ENCODE data around the gene TMC3.
"Not testable (repeated sequence)": the region's sequence is repeated elsewhere in the genome, so short reads cannot be mapped to it uniquely, and the experiment has no call there.

Gene TMC3

GRCh38 chr15:81343371-81343770, 30.6 kb downstream of the TMC3 start:
- no peak for DNase-seq

- no peak for DNase-seq
Observed at GRCh38 chr15:81341351-81341750, 32.7 kb downstream of the TMC3 start.

- DNase-seq, result no peak
Observed at GRCh38 chr15:81339851-81340250, 34.2 kb downstream of the TMC3 start.

GRCh38 chr15:81339321-81339720, 34.7 kb downstream of the TMC3 start:
- DNase-seq, result no peak

- DNase-seq, result no peak
Observed at GRCh38 chr15:81338170-81339007, 35.6 kb downstream of the TMC3 start.

- no peak for DNase-seq
Observed at GRCh38 chr15:81337713-81338157, 36.3 kb downstream of the TMC3 start.

GRCh38 chr15:81337241-81337640, 36.8 kb downstream of the TMC3 start:
- DNase-seq, result no peak

- DNase-seq, result no peak
Observed at GRCh38 chr15:81336568-81336967, 37.4 kb downstream of the TMC3 start.

- no peak for DNase-seq
Observed at GRCh38 chr15:81335631-81336030, 38.4 kb downstream of the TMC3 start.

- peak; percentile 62 for DNase-seq
Observed at GRCh38 chr15:81334768-81335435, 39.1 kb downstream of the TMC3 start.

GRCh38 chr15:81333363-81333762, 40.6 kb downstream of the TMC3 start:
- DNase-seq, result no peak

GRCh38 chr15:81332326-81332725, 41.7 kb downstream of the TMC3 start:
- no peak for DNase-seq

- no peak for DNase-seq
Observed at GRCh38 chr15:81331600-81331999, 42.4 kb downstream of the TMC3 start.

- not testable (repeated sequence) for DNase-seq
Observed at GRCh38 chr15:81331141-81331540, 42.9 kb downstream of the TMC3 start.

- no peak for DNase-seq
Observed at GRCh38 chr15:81330366-81331090, 43.5 kb downstream of the TMC3 start.

GRCh38 chr15:81329446-81329845, 44.6 kb downstream of the TMC3 start:
- DNase-seq, result no peak

- no peak for DNase-seq
Observed at GRCh38 chr15:81327516-81327915, 46.5 kb downstream of the TMC3 start.

GRCh38 chr15:81326466-81327212, 47.4 kb downstream of the TMC3 start:
- DNase-seq, result no peak

- DNase-seq, result peak; percentile 89
Observed at GRCh38 chr15:81323944-81324881, 49.8 kb downstream of the TMC3 start, which contains the start of gene STARD5. Gene STARD5 (minus strand): TSS chr15:81324141. CDS start chr15:81324099, 42 bp downstream.

- DNase-seq, result no peak
Observed at GRCh38 chr15:81323559-81323943, 50.5 kb downstream of the TMC3 start.

GRCh38 chr15:81322676-81323253, 51.2 kb downstream of the TMC3 start:
- no peak for DNase-seq

Data from NCI-H510A (cell line).